GM12878 (cell line): ENCODE measurements around the gene MTRFR. TPM values are rescaled to one million over a fixed set of nuclear protein-coding genes. Genes with fewer than 3 reads are reported as not detected.
"Not testable (repeated sequence)": the region's sequence is repeated elsewhere in the genome, so short reads cannot be mapped to it uniquely, and the experiment has no call there.

Source experiments
- ATAC-seq: fragments of 200-7000 bp; cut with Tn5 transposase; 3 replicates; pipeline ENCODE4 v1.9.1; 2020; ENCODE audit warnings: mild to moderate bottlenecking, moderate library complexity
- BruUV-seq: library from RNA; stranded (reverse); fragments of 400-500 nt; replicated peaks from 2 replicates; lab custom pipeline; 2021; lab: Mats Ljungman, UMichigan
- CTCF ChIA-PET: fragments of 300-600 bp; sonication (Branson Sonifier 250); formaldehyde crosslinking; extraction: SDS; loops from one replicate; lab custom pipeline; 2021; ENCODE audit warnings: inconsistent platforms; lab: Yijun Ruan, JAX
- POLR2A ChIA-PET: fragments of 350-600 bp; formaldehyde crosslinking; extraction: SDS; loops from one replicate; lab custom pipeline; 2021; ENCODE audit warnings: inconsistent platforms; lab: Charles Lee
- RAD21 ChIA-PET: fragments of 300-600 bp; sonication (Branson Sonifier 250); formaldehyde crosslinking; loops from one replicate; lab custom pipeline; 2023; ENCODE audit warnings: antibody characterized with exemption; ENCODE audit not compliant: unreplicated experiment; lab: Charles Lee
- SMC1A ChIA-PET: fragments of 300-600 bp; sonication (Branson Sonifier 250); formaldehyde crosslinking; loops from one replicate; lab custom pipeline; 2023; ENCODE audit not compliant: unreplicated experiment, uncharacterized antibody; lab: Charles Lee
- DNase-seq: peaks from one replicate; pipeline ENCODE4 v3.0.0-alpha.2; 2011; ENCODE audit warnings: low read depth, low spot score
- FAIRE-seq: peaks from 3 replicates; lab custom pipeline; 2011; peaks lifted over from hg19 to GRCh38; lab: Jason Lieb, UNC
- H2AFZ ChIP-seq: 2 replicates; pipeline ENCODE4 v1.6.0; 2011; ENCODE audit warnings: low read depth, low read length, control low read depth; ENCODE audit not compliant: control insufficient read depth
- H3K27ac ChIP-seq: 2 replicates; pipeline ENCODE4 v1.5.1; 2011; ENCODE audit warnings: control low read depth; ENCODE audit not compliant: control insufficient read depth, insufficient read depth
- H3K27me3 ChIP-seq, 2 experiments: replicated peaks in 1 of 2; 2 replicates each; pipeline versions ENCODE4 v1.6.0 to v1.6.1; 2011; ENCODE audit warnings: low read length in 1 of 2; ENCODE audit not compliant: control insufficient read depth in 2 of 2, insufficient read depth in 2 of 2
- H3K36me3 ChIP-seq, 2 experiments: 2 replicates each; pipeline ENCODE4 v1.5.1; 2011; ENCODE audit warnings: low read length in 1 of 2; ENCODE audit not compliant: control insufficient read depth in 2 of 2, insufficient read depth in 2 of 2
- H3K4me1 ChIP-seq: 2 replicates; pipeline ENCODE4 v1.6.1; 2011; ENCODE audit warnings: mild to moderate bottlenecking, low read length, moderate library complexity, mixed read lengths; ENCODE audit not compliant: control insufficient read depth, insufficient read depth
- H3K4me2 ChIP-seq: 2 replicates; pipeline ENCODE4 v1.6.0; 2011; ENCODE audit warnings: control low read depth; ENCODE audit not compliant: control insufficient read depth, insufficient read depth
- H3K4me3 ChIP-seq: fragments of 200-600 bp; sonication (generic); 2 replicates; pipeline ENCODE4 v1.5.1; 2016
- H3K79me2 ChIP-seq: 2 replicates; pipeline ENCODE4 v1.6.0; 2011; ENCODE audit warnings: low read length; ENCODE audit not compliant: control insufficient read depth, insufficient read depth
- H3K9ac ChIP-seq: 2 replicates; pipeline ENCODE4 v1.8.0; 2011; ENCODE audit warnings: low read length, control low read depth, mixed read lengths; ENCODE audit not compliant: control insufficient read depth, insufficient read depth
- H3K9me3 ChIP-seq: replicated peaks from 3 replicates; pipeline ENCODE4 v1.5.1; 2011; ENCODE audit warnings: mild to moderate bottlenecking, low read length; ENCODE audit not compliant: control insufficient read depth, insufficient read depth
- H4K20me1 ChIP-seq: 2 replicates; pipeline ENCODE4 v1.6.0; 2011; ENCODE audit not compliant: control insufficient read depth, insufficient read depth
- CBX3 ChIP-seq: fragments of 200-600 bp; sonication (generic); IDR thresholded peaks from 2 replicates; pipeline ENCODE4 v1.6.1; 2016; ENCODE audit warnings: low read depth, borderline replicate concordance
- MEF2B ChIP-seq: fragments of 450-650 bp; IDR thresholded peaks from 2 replicates; pipeline ENCODE4 v1.6.1; 2018; ENCODE audit warnings: mild to moderate bottlenecking, moderate library complexity; ENCODE audit not compliant: partially characterized antibody, poor library complexity, severe bottlenecking
- MYB ChIP-seq: fragments of 150-350 bp; IDR thresholded peaks from 2 replicates; pipeline ENCODE4 v1.6.1; 2014; ENCODE audit warnings: mild to moderate bottlenecking, low read depth, low read length, borderline replicate concordance
- PRDM15 ChIP-seq: fragments of 450-650 bp; formaldehyde crosslinking; IDR thresholded peaks from 2 replicates; pipeline ENCODE4 v1.4.0; 2020; ENCODE audit warnings: mild to moderate bottlenecking, moderate library complexity
- RBBP5 ChIP-seq: fragments of 200-600 bp; sonication (generic); conservative IDR thresholded peaks from 2 replicates; pipeline ENCODE4 v1.6.1; 2016
- TARDBP ChIP-seq: IDR thresholded peaks from 2 replicates; pipeline ENCODE4 v1.6.1; 2016; ENCODE audit warnings: borderline replicate concordance
- WGBS: methylation state at CpG from one replicate; pipeline ENCODE4 v1.1.6; 2016; ENCODE audit warnings: low lambda C conversion rate; ENCODE audit not compliant: insufficient replicate concordance, insufficient coverage; ENCODE audit errors: missing lambda C conversion rate; 5-methylcytosine and 5-hydroxymethylcytosine counted together
- in situ Hi-C: fragments of 300-500 bp; cut with MboI; formaldehyde crosslinking; loops from 9 replicates; pipeline ENCODE4 v1.14.3; 2018; ENCODE audit warnings: mixed read lengths
- intact Hi-C: fragments of 100-400 bp; cut with micrococcal nuclease; formaldehyde crosslinking; loops from one replicate; pipeline ENCODE4 v1.14.2; 2022; ENCODE audit not compliant: unreplicated experiment
- polyA plus RNA-seq, 11 experiments: library from polyadenylated mRNA; depleted of rRNA in 4 of 11; unstranded in 6 of 11; stranded (reverse) in 5 of 11; fragments of >200 nt; fragmentation: Nextera tagmentation in 4 of 11; fragmentation: Illumina TruSeq in 1 of 11; extraction: Ambion mirVana in 4 of 11; extraction: Trizol in 1 of 11; gene quantifications; 1 replicate in 1 of 11; 2 replicates in 10 of 11; pipeline versions ENCODE4 v1.2.1 to v1.2.3, GENCODE V29; 2011 to 2016; ENCODE audit warnings: inconsistent platforms in 2 of 11, missing spikeins in 2 of 11, low read depth in 1 of 11
- total RNA-seq, 4 experiments: library from RNA; depleted of rRNA in 3 of 4; stranded (reverse); fragments of >200 nt in 3 of 4; fragmentation: Illumina TruSeq in 1 of 4; extraction: Trizol in 1 of 4; gene quantifications; 2 replicates each; pipeline versions ENCODE4 v1.2.1 to v1.2.3, GENCODE V29; 2013 to 2021

Gene MTRFR
- total and polyA plus RNA-seq, 10 of the 15 experiments (the other 5 are each of a cell fraction or from before 2014, with no cell fraction given) = 12.2 to 33.4 (median 24.8) TPM

DNA sequence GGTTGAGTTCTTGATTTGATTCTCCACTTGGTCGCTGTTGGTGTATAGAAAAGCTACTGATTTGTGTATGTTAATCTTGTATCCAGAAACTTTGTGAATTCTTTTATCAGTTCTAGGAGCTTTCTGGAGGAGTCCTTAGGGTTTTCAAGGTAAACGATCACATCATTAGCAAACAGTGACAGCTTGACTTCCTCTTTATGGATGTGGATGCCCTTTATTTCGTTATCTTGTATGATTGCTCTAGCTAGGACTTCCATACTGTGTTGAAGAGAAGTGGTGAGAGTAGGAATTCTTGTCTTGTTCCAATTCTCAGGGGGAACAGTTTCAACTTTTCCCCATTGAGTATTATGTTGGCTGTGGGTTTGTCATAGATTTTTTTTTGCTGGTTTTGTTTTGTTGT lies 12.4 kb downstream of the MTRFR start (continued):
- no peak for TF ChIP-seq MYB
- TF ChIP-seq PRDM15 (CRISPR knock-in tag) = no peak
- no peak for TF ChIP-seq MEF2B
- TF ChIP-seq TARDBP = no peak
- TF ChIP-seq RBBP5 = no peak
- no peak for TF ChIP-seq CBX3
- TF ChIP-seq, all 136 proteins: peak for 0

GRCh38 chr12:123248129-123248528 lies 14.9 kb downstream of the MTRFR start:
- H2AFZ ChIP-seq, H3K27me3 ChIP-seq, FAIRE-seq, BruUV-seq, H3K9ac ChIP-seq, H3K27ac ChIP-seq, H3K9me3 ChIP-seq, H3K4me1 ChIP-seq, H3K4me2 ChIP-seq, DNase-seq, H3K36me3 ChIP-seq, H3K4me3 ChIP-seq, intact Hi-C loops, H4K20me1 ChIP-seq, ATAC-seq: not testable (repeated sequence)
- in situ Hi-C loops = loop anchor here (25.0 kb wide), 1 partner anchor 386 kb away; no protein-coding TSS in a partner anchor
- peaks cover 19% of the 10 kb centered on the region for H3K79me2 ChIP-seq
- ChIA-PET POLR2A (interaction anchor here (1.1 kb wide), 1 partner anchor 10 kb away, joined by 4 read pairs; no protein-coding TSS in a partner anchor), RAD21 (interaction anchor here (1.0 to 1.7 kb wide), 2 partner anchors 10 to 49 kb away, joined by 4 to 6 read pairs; no protein-coding TSS in a partner anchor), SMC1A (interaction anchor here (0.7 to 1.2 kb wide), 2 partner anchors 10 to 346 kb away, joined by 3 to 7 read pairs; no protein-coding TSS in a partner anchor), CTCF (interaction anchor here (0.8 to 2.9 kb wide), 2 partner anchors 9 to 11 kb away, joined by 3 to 17 read pairs; no protein-coding TSS in a partner anchor)
- 96% methylated on average over 2 of the region's 2 CpGs for WGBS

DNA sequence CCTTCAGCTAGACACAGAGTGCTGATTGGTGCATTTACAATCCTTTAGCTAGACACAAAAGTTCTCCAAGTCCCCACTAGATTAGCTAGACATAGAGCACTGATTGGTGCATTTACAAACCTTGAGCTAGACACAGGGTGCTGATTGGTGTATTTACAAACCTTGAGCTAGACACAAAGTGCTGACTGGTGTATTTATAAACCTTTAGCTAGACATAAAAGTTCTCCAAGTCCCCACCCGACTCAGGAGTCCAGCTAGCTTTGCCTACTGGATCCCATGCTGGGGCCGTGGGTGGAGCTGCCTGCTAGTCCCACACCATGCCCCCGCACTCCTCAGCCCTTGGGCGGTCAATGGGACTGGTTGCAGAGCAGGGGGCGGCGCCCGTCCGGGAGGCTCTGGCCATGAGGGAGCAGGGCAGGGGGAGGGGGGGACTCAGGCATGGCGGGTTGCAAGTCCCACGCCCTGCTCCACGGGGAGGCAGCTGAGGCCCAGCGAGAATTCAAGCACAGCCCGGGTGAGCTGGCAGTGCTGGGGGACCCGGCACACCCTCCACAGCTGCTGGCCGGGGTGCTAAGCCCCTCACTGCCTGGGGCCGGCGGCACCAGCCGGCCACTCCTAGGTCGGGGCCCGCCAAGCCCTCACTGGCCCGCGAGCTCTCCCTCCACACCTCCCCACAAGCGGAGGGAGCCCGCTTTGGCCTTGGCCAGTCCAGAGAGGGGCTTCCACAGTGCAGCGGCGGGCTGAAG lies 15.9 kb downstream of the MTRFR start:
- H3K27ac ChIP-seq, H4K20me1 ChIP-seq, H3K9ac ChIP-seq, DNase-seq, ATAC-seq, H3K9me3 ChIP-seq, intact Hi-C loops, BruUV-seq, H3K4me3 ChIP-seq, FAIRE-seq, H3K4me2 ChIP-seq, H3K27me3 ChIP-seq, H3K4me1 ChIP-seq, H2AFZ ChIP-seq: not testable (repeated sequence)
- CTCF ChIA-PET = interaction anchor here (2.9 kb wide), 1 partner anchor 10 kb away, joined by 17 read pairs; no protein-coding TSS in a partner anchor
- Histone ChIP-seq H3K36me3 (peaks cover 9 to 10% of the 10 kb centered on the region in 2 experiments), H3K79me2 (peaks cover 16% of the 10 kb centered on the region)
- POLR2A ChIA-PET = interaction anchor here (0.5 to 0.6 kb wide), 2 partner anchors 9 to 52 kb away, joined by 3 read pairs; no protein-coding TSS in a partner anchor
- in situ Hi-C loops = loop anchor here (25.0 kb wide), 1 partner anchor 387 kb away; no protein-coding TSS in a partner anchor
- 99% methylated on average over 25 of the region's 26 CpGs for WGBS
- SMC1A ChIA-PET = interaction anchor here (1.1 kb wide), 1 partner anchor 14 kb away, joined by 3 read pairs; no protein-coding TSS in a partner anchor
- RAD21 ChIA-PET = interaction anchor here (1.7 kb wide), 1 partner anchor 11 kb away, joined by 6 read pairs; no protein-coding TSS in a partner anchor
